Naive thymus-derived CD8-positive, alpha-beta T cell (primary cell): ENCODE data around the gene PPP2R5C. TPM values are rescaled to one million over a fixed set of nuclear protein-coding genes. Genes with fewer than 3 reads are reported as not detected.
A peak's percentile ranks its signal among the peaks of the same experiment; 100 is the strongest.
"Not testable (repeated sequence)": the region's sequence is repeated elsewhere in the genome, so short reads cannot be mapped to it uniquely, and the experiment has no call there.

ENCODE experiments used
- ATAC-seq, 2 donors: fragments of 150-1000 bp; cut with Tn5 transposase in 1 of 2; sonication (Bioruptor Pico), chemical (Tn5 transposase) in 1 of 2; 1 replicate in 1 of 2; 2 replicates in 1 of 2; pipeline ENCODE4 v1.10.0; 2021; ENCODE audit warnings: mild to moderate bottlenecking in 2 of 2, moderate library complexity in 2 of 2
- POLR2A ChIA-PET: fragments of 350-600 bp; sonication (Branson Sonifier 250); formaldehyde crosslinking; loops from one replicate; lab custom pipeline; 2021; ENCODE audit warnings: antibody characterized with exemption; lab: Charles Lee
- DNase-seq, 10 donors: peaks; one replicate each; pipeline versions ENCODE4 v3.0.0 to v3.0.0-alpha.2; 2020 to 2022
- H3K27ac Mint-ChIP-seq, 10 donors: one replicate each; pipeline ENCODE4 v1.8.0; 2020 to 2022; ENCODE audit warnings: mild to moderate bottlenecking in 10 of 10, mixed read lengths in 10 of 10, moderate library complexity in 4 of 10, inconsistent platforms in 1 of 10
- H3K27me3 Mint-ChIP-seq, 5 donors: one replicate each; pipeline ENCODE4 v1.8.0; 2021 to 2022; ENCODE audit warnings: mixed read lengths in 5 of 5
- H3K36me3 Mint-ChIP-seq, 3 donors: one replicate each; pipeline ENCODE4 v1.8.0; 2020 to 2022; ENCODE audit warnings: mixed read lengths in 3 of 3, mild to moderate bottlenecking in 2 of 3, inconsistent platforms in 1 of 3
- H3K4me1 Mint-ChIP-seq, 4 donors: one replicate each; pipeline ENCODE4 v1.8.0; 2021 to 2022; ENCODE audit warnings: mixed read lengths in 4 of 4
- H3K4me3 Mint-ChIP-seq, 10 donors: one replicate each; pipeline ENCODE4 v1.8.0; 2020 to 2022; ENCODE audit warnings: mild to moderate bottlenecking in 10 of 10, mixed read lengths in 10 of 10, moderate library complexity in 6 of 10, inconsistent platforms in 1 of 10
- H3K9me3 Mint-ChIP-seq, 9 donors: one replicate each; pipeline ENCODE4 v1.8.0; 2020 to 2022; ENCODE audit warnings: mixed read lengths in 9 of 9, mild to moderate bottlenecking in 3 of 9, inconsistent platforms in 1 of 9, moderate library complexity in 1 of 9
- polyA plus RNA-seq, 3 donors: library from polyadenylated mRNA; unstranded; fragments of 300-500 nt; fragmentation: Illumina TruSeq; gene quantifications; one replicate each; pipeline ENCODE4 v1.2.3, GENCODE V29; 2021
- total RNA-seq, 8 experiments: library from RNA in 2 of 8; stranded (reverse) in 2 of 8; gene quantifications; one replicate each; pipeline ENCODE4 v1.2.3 and lab custom pipeline; 2021 to 2026

PPP2R5C gene
- total and polyA plus RNA-seq, 5 experiments from 2014 or later, result 143 to 418 (median 237) TPM

DNA sequence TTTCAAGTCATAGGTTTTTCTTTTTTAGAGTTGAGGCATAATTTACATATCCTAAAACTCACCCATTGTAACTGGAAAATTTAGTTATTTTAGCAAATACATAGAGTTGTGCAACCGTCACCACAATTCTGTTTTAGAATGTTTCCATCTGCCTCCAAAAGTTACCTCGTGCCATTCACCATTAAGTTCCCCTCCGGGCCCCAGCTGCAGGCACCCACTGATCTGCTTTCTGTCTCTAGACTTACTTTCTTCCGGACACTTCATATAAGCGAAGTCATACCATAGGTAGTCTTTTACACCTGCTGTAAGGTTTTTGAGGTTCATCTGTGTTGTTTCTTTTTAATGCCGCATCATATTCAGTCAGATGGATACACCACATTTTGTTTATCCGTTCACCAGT, 28.7 kb downstream of the PPP2R5C start:
- H3K27ac Mint-ChIP-seq, result peak overlapping the region in 2 of 10 donors; percentile 7 to 33
- no peak for DNase-seq
- peaks cover 0 to 9% (median 0%) of the 10 kb centered on the region in 9 donors for H3K9me3 Mint-ChIP-seq
- H3K27me3 Mint-ChIP-seq, result no peaks in the 10 kb centered on the region
- ATAC-seq, result no peak
- POLR2A ChIA-PET, result interaction anchor here (0.6 kb wide), 1 partner anchor 38 kb away, joined by 5 read pairs; no protein-coding TSS in a partner anchor
- no peak overlapping the region for H3K4me3 Mint-ChIP-seq
- H3K36me3 Mint-ChIP-seq, result peaks cover 0 to 11% (median 7%) of the 10 kb centered on the region in 3 donors
- peaks cover 15 to 30% (median 26%) of the 10 kb centered on the region in 4 donors for H3K4me1 Mint-ChIP-seq

DNA sequence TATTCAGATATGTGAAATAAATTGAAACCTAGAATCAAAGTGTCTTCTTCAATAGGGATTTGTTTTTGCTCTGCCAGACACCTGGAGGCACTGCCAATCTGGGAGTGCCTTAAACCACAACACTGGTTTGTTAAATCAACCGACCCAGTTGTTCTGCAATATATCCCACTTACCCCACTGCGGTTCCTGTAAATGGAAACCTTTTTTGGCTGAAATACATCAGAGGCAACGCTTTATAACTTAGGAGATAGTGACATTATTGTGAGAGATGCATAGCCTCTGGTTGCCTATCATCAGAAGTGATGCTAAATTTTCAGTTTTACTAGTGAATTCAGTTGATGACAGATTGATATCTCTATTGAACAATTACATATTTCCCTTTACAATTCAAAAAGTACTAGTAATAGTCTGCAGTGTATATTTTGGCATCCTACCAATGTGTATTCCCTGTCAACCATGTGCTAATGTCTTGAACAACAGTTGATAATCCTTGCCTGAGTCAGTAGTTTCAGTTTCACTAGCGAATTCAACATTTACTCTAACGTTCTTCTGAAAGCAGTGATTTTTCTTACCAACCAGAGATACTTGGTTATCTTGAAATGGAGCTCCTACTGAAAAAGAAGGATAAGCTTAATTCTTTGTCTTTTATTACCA, 30.5 kb downstream of the PPP2R5C start:
- Mint-ChIP-seq H3K4me3 (peak overlapping the region; percentile 42 to 89 (median 78)), H3K4me1 (peaks cover 15 to 30% (median 24%) of the 10 kb centered on the region in 4 donors), H3K36me3 (peaks cover 0 to 12% (median 7%) of the 10 kb centered on the region in 3 donors), H3K27ac (peak overlapping the region; percentile 70 to 97 (median 88)), H3K9me3 (peaks cover 0 to 9% (median 0%) of the 10 kb centered on the region in 9 donors), H3K27me3 (no peaks in the 10 kb centered on the region)
- POLR2A ChIA-PET, result interaction anchor here (1.0 to 3.7 kb wide), 7 partner anchors 18 to 157 kb away, joined by 4 to 14 read pairs (median 5); no protein-coding TSS in a partner anchor
- peak in 3 of 10 donors; percentile 40 to 50 (median 41) for DNase-seq
- ATAC-seq, result peak; percentile 77 to 83

DNA sequence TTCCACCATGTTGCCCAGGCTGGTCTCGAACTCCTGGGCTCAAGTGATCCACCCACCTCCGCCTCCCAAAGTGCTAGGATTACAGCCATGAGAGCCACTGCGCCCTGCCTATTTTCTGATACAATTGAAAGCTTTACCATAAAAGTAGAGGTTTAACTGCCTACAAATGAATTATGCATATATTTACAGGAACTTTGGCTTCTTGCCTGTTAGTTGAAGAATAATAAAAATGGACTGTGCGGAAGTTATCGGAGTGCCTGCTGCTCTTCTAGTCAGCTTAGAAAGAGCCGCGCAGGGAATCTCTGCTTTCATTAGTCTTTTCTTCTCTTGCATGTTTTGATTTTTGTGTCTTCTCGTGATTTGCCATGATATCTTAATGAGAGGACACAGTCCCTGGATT, 34.5 kb downstream of the PPP2R5C start:
- Mint-ChIP-seq H3K4me1 (peaks cover 18 to 26% (median 22%) of the 10 kb centered on the region in 4 donors), H3K27me3 (no peaks in the 10 kb centered on the region), H3K36me3 (peaks cover 0 to 15% (median 8%) of the 10 kb centered on the region in 3 donors), H3K9me3 (peaks cover 0 to 9% (median 0%) of the 10 kb centered on the region in 9 donors), H3K4me3 (no peak overlapping the region), H3K27ac (peak overlapping the region in 1 of 10 donors; percentile 7)
- ATAC-seq, result no peak
- POLR2A ChIA-PET, result interaction anchor here (0.6 to 1.0 kb wide), 3 partner anchors 12 to 63 kb away, joined by 3 to 4 read pairs (median 3); no protein-coding TSS in a partner anchor
- no peak for DNase-seq

DNA sequence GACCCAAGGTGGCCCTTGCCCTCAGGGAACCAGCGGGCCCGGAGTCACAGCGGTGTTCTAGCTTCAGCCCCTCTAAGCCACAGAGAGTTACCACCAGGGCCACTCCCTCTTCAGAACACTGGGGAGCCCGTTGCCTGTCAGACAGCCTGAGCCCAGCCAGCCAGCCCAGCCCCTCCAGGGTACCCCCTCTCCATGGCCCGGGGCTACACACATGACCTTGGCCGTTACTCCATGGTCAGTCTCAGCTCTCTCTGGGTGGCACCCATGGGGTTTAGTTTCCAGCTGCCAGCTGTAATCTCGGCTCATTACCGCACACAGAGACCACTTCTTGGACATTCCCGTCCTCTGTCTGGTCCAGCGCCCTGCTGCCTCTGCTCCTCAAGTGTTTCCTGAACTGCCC, 35.0 kb downstream of the PPP2R5C start:
- peaks cover 0 to 9% (median 0%) of the 10 kb centered on the region in 9 donors for H3K9me3 Mint-ChIP-seq
- peaks cover 0 to 15% (median 8%) of the 10 kb centered on the region in 3 donors for H3K36me3 Mint-ChIP-seq
- DNase-seq (no peak), ATAC-seq (no peak)
- POLR2A ChIA-PET, result interaction anchor here (0.6 to 1.0 kb wide), 3 partner anchors 12 to 64 kb away, joined by 3 to 4 read pairs (median 3); no protein-coding TSS in a partner anchor
- no peak overlapping the region for H3K4me3 Mint-ChIP-seq
- peaks cover 18 to 24% (median 21%) of the 10 kb centered on the region in 4 donors for H3K4me1 Mint-ChIP-seq
- H3K27me3 Mint-ChIP-seq, result no peaks in the 10 kb centered on the region
- no peak overlapping the region for H3K27ac Mint-ChIP-seq

DNA sequence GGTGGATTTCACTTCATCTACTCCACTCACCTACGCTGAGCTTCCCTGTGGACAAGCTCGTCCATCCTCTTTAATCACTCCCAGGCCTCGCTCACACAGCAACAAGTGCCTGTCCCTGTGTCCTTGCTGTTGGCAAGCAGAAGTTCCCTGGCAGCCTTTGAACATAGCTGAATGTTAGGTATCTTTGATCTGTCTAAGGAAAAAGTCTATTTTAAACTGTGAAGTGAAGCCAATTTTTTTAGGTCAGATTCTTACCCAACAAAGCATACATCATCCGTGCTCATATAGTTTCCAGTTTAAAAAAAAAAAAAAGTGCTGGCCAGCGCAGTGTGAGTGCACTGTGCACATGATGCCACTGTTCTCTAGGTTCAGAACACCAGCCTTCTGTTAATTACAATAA, 36.3 kb downstream of the PPP2R5C start:
- Mint-ChIP-seq H3K4me3 (no peak overlapping the region), H3K27me3 (no peaks in the 10 kb centered on the region), H3K4me1 (peaks cover 6 to 11% (median 10%) of the 10 kb centered on the region in 4 donors), H3K27ac (peak overlapping the region in 2 of 10 donors; percentile 27 to 52), H3K9me3 (peaks cover 0 to 9% (median 0%) of the 10 kb centered on the region in 9 donors), H3K36me3 (peaks cover 0 to 15% (median 8%) of the 10 kb centered on the region in 3 donors)
- ATAC-seq (no peak), DNase-seq (no peak)
- POLR2A ChIA-PET, result interaction anchor here (0.7 kb wide), 1 partner anchor 10 kb away, joined by 3 read pairs; no protein-coding TSS in a partner anchor

DNA sequence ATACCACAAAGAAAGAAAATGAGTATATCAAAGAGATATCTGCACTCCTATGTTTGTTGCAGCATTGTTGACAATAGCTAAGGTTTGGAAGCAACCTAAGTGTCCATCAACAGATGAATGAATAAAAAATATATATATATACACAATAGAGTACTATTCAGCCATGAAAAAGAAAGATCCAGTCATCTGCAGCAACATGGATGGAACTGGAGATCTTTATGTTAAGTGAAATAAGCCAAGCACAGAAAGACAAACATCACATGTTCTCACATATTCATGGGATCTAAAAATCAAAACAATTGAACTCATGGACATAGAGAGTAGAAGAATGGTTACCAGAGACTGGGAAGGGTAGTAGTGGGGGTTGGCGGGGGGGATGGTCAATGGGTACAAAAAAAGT, 42.9 kb downstream of the PPP2R5C start:
- not testable (repeated sequence) for H3K36me3 Mint-ChIP-seq, H3K9me3 Mint-ChIP-seq, H3K4me3 Mint-ChIP-seq, DNase-seq, ATAC-seq, H3K27me3 Mint-ChIP-seq, H3K4me1 Mint-ChIP-seq
- POLR2A ChIA-PET, result interaction anchor here (1.1 kb wide), 1 partner anchor 20 kb away, joined by 4 read pairs; no protein-coding TSS in a partner anchor
- H3K27ac Mint-ChIP-seq, result peak overlapping the region in 1 of 10 donors; percentile 32

DNA sequence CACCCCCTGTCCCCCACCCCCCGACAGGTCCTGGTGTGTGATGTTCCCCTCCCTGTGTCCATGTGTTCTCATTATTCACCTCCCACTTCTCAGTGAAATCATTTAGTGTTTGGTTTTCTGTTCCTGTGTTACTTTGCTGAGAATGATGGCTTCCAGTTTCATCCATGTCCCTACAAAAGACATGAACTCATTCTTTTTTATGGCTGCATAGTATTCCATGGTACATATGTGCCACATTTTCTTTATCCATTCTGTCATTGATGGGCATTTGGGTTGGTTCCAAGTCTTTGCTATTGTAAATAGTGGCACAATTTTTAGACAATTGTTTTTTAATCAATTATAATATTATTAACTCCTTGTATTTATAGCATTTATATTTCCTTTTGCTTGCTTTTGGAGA, 44.7 kb downstream of the PPP2R5C start:
- ATAC-seq, DNase-seq, H3K27me3 Mint-ChIP-seq, H3K9me3 Mint-ChIP-seq, H3K27ac Mint-ChIP-seq, H3K4me3 Mint-ChIP-seq, POLR2A ChIA-PET, H3K36me3 Mint-ChIP-seq: not testable (repeated sequence)
- peaks cover 7 to 18% (median 12%) of the 10 kb centered on the region in 4 donors for H3K4me1 Mint-ChIP-seq

DNA sequence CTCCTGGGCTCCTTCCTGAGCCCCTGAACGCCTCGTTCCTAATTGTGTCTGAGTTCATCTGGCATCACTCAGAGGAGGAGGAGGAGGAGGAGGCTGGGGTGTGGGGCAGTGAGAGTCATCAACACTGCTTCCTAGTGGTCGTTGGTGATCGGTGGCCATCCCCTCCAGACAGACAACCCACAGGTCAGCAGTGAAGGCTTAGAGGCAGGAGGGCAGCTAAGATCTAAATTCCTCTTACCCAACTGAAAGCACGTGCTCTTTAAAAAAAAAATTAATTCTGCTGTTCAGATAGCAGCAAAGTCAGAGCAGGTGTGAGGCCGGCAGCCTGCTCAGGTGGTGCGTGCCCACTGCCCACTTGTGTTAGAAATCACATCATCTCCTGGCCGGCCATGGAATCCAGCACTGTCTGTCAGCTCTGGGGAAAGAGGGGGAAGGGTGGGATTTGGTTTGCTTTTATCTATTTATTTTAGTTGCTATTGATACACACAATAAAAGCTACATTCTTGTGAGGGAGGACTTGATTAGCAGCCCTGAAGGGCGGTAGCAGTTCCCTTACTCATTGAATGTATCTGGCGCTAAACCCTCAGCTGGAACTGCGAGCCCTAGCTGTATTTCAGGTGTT, 46.6 kb downstream of the PPP2R5C start:
- H3K27ac Mint-ChIP-seq, result peak overlapping the region; percentile 26 to 98 (median 86)
- POLR2A ChIA-PET, result interaction anchor here (0.7 to 9.7 kb wide), 9 partner anchors 12 to 102 kb away, joined by 3 to 312 read pairs (median 5); no protein-coding TSS in a partner anchor
- ATAC-seq, result no peak
- H3K27me3 Mint-ChIP-seq, result no peaks in the 10 kb centered on the region
- H3K4me1 Mint-ChIP-seq, result peaks cover 15 to 37% (median 29%) of the 10 kb centered on the region in 4 donors
- peaks cover 0 to 3% (median 0%) of the 10 kb centered on the region in 9 donors for H3K9me3 Mint-ChIP-seq
- DNase-seq, result no peak
- peak overlapping the region in 6 of 10 donors; percentile 16 to 66 (median 40) for H3K4me3 Mint-ChIP-seq
- H3K36me3 Mint-ChIP-seq, result peaks cover 3 to 11% (median 7%) of the 10 kb centered on the region in 3 donors

DNA sequence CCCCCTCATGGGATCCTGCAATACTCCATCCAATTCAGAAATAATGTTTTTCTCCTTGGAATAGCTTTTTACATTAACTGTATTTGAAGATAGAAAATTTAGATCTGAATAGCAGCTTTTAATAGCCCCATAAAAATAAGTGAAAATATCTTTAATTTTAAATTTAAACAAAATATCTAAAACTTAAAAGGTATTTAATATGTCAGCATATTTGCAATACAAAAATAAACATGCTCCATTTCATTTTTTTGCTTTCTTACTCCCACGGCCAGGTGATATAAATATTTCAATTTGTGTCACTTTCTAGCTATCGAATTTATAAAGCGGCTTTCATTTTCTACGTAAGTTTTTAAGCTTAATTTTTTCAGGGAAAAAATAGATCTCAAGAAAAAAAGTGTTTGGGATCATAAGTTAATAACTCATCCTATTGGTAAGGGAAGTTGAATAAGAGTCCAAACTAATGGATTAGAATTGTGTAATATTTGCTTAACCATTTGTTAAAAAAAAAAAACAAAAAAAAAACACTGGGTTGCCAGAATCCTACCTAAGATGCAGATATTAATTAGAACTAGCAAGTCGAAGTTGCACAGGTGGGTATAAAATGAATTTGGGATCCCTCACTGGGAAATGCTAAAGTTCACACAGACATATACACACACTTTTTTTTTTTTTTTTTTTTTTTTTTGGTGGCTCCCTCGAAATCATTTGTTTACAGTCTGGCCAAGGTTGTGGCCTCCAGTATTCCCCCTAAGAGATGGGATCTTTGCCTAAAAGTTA, 47.6 kb downstream of the PPP2R5C start:
- peaks cover 18 to 47% (median 38%) of the 10 kb centered on the region in 4 donors for H3K4me1 Mint-ChIP-seq

DNA sequence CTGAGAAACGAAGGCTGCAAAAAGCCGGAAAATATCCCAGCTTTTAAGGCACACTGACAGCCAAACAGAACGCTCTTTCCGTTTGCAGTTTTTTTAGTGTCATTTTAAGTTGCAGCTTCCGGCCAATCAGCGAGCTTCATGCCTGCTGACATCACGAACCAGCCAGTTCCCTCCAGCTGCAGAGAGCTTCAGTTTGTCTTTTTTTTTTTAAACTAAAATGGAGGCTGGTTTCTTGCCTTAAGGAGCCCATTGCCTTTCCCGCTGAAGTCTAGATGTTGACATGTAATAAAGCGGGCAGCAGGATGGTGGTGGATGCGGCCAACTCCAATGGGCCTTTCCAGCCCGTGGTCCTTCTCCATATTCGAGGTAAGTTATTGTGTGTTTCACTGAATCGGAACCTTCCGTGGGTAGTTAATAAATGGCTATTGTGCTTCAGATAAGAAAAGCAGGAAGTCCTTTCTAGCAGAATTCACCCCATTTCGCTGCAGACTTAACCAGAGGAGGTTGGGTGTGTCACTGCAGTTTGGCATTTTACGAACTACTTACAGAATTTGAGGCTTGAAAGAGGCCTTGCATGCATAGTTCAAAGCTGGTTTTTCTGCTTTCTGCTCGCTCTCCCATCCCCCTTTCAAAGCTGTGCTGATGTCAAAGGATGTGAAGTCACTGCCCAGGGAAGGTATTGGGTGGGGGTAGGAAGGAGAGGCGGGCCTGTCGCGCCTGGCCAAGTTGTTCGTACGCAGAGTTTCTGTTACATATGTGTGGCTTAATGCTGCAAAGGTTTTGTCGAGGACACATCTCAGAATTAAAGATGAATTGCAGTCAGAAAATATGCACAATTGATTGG, 48.4 kb downstream of the PPP2R5C start:
- peak; percentile 64 to 96 (median 90) for DNase-seq
- POLR2A ChIA-PET, result interaction anchor here (0.6 to 9.7 kb wide), 30 partner anchors 10 to 1139 kb away, joined by 3 to 312 read pairs (median 5); partner anchors contain the start of gene WDR20
- ATAC-seq, result peak; percentile 84 to 89
- Mint-ChIP-seq H3K4me3 (peak overlapping the region; percentile 93 to 98 (median 96)), H3K4me1 (peaks cover 23 to 55% (median 46%) of the 10 kb centered on the region in 4 donors), H3K36me3 (peaks cover 3 to 22% (median 7%) of the 10 kb centered on the region in 3 donors), H3K27ac (peak overlapping the region; percentile 97 to 100 (median 99)), H3K9me3 (peaks cover 0 to 3% (median 0%) of the 10 kb centered on the region in 9 donors), H3K27me3 (no peaks in the 10 kb centered on the region)

More for the DNA sequence above, 47.6 kb downstream of the PPP2R5C start:
- peaks cover 3 to 15% (median 7%) of the 10 kb centered on the region in 3 donors for H3K36me3 Mint-ChIP-seq
- H3K27me3 Mint-ChIP-seq, result no peaks in the 10 kb centered on the region
- H3K4me3 Mint-ChIP-seq, result peak overlapping the region; percentile 93 to 98 (median 96)
- peaks cover 0 to 3% (median 0%) of the 10 kb centered on the region in 9 donors for H3K9me3 Mint-ChIP-seq
- DNase-seq (no peak), ATAC-seq (no peak)
- peak overlapping the region; percentile 97 to 100 (median 99) for H3K27ac Mint-ChIP-seq
- POLR2A ChIA-PET, result interaction anchor here (0.6 to 9.7 kb wide), 34 partner anchors 10 to 1736 kb away, joined by 3 to 312 read pairs (median 5); partner anchors contain the start of gene WDR20
